ENCODE results near the gene SPEM1. TPM values are rescaled to one million over a fixed set of nuclear protein-coding genes. Genes with fewer than 3 reads are reported as not detected.

Gene SPEM1
- total RNA-seq, 1 donor, result not detected

DNA sequence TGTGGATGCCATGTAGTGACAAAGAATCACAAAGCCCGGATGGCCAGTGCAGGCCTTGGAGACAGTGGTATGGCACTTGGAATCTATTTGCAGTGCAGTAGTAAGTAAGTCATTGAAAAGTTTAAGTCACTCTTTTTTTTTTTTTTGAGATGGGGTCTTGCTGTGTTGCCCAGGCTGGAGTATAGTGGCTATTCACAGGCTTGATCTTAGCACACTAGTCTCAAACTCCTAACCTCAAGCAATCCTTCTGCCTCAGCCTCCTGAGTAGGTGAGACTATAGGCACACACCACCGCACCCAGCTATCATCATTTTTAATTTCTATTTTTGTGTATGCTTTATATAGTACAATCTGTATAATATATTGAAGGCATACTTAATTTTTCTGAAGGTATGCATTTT, 21.5 kb upstream of the SPEM1 start:
- TF ChIP-seq, protein P1, sequence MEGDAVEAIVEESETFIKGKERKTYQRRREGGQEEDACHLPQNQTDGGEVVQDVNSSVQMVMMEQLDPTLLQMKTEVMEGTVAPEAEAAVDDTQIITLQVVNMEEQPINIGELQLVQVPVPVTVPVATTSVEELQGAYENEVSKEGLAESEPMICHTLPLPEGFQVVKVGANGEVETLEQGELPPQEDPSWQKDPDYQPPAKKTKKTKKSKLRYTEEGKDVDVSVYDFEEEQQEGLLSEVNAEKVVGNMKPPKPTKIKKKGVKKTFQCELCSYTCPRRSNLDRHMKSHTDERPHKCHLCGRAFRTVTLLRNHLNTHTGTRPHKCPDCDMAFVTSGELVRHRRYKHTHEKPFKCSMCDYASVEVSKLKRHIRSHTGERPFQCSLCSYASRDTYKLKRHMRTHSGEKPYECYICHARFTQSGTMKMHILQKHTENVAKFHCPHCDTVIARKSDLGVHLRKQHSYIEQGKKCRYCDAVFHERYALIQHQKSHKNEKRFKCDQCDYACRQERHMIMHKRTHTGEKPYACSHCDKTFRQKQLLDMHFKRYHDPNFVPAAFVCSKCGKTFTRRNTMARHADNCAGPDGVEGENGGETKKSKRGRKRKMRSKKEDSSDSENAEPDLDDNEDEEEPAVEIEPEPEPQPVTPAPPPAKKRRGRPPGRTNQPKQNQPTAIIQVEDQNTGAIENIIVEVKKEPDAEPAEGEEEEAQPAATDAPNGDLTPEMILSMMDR (IDR thresholded peaks at IDR 0.05; ENCODE audit: insufficient read depth, low read length), result no peak
- H3K4me3 ChIP-seq (ENCODE audit: low read depth, low read length), result no peak overlapping the region
- DNase-seq (ENCODE audit: low read depth), result no peak

DNA sequence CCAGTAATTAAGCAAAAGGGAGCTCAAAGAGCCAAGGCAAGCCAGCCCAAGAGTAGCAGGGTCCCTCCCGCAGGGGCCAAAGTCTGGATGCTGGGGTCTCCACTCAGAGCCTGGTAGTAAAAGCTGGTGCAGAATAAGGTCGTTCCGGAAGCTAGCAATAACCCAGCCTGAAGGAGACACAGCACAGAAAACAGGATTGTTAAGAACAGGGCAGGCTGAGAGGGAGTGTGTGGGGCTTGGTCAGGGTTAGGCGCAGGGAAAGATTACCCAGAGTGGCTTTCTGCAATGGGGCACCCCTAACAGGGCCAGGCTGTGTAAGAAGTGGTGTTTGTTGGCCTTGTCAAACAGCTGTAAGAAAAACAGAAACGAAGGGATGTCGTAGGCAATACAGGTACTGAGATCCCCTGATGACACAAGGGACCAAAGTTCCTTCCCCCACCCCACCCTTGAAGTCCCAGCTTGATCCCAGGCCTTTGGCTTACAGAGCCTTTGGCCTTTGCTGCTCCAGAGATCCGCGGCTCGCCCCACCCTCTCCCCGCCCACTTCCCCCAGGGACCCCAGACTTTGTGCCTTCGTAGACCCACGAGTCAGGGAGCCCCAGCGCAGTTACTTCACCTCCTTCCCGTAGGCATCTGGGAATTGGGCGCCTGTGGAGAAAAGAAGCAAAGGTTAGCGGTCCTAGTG, 16.9 kb upstream of the SPEM1 start:
- peak overlapping the region; percentile 83 for H3K4me3 ChIP-seq (ENCODE audit: low read depth, low read length)
- TF ChIP-seq, protein P1 (IDR thresholded peaks at IDR 0.05; ENCODE audit: insufficient read depth, low read length), result no peak
- no peak for DNase-seq (ENCODE audit: low read depth)

- no peak for DNase-seq (ENCODE audit: low read depth)
- TF ChIP-seq, protein P1 (IDR thresholded peaks at IDR 0.05; ENCODE audit: insufficient read depth, low read length), result no peak
- H3K4me3 ChIP-seq (ENCODE audit: low read depth, low read length), result peak overlapping the region; percentile 83
Observed at GRCh38 chr17:7403727-7403976, 16.5 kb upstream of the SPEM1 start.

DNA sequence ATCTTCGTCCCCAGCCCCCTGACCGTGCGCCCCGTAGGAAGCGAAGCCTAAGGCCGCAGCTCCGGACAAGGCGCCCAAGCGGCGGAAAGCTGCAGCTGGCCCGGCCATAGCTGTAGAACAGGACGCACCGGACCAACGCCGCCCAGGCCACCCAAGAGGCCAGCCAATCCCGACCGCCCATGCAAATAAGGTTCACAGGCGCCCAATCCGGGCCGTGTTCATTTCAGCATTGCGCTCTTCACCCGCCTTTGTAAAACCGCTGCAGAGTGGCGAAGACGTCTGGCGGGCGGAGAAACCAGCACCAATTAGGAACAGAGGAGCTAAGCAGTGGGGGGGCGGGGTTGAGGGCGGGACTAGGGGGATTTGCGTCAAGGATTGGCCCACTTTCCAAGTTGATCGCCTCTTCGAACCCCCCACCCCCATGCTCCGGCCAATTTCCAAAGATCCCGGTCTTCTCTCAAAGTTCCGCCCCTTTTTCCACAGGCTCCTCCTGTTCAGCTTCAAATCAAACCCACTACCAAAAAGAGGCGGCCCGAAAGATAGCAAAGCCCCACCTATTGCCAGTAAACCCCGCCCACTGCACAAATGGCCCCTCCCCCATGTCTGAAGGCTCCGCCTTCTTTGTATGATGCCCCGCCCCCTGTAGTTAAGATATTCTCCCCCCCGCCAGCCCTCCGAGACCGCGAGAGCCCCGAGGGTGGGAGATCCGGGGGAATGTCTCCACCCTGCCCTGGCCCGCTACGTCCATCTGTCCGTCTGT, 16.0 kb upstream of the SPEM1 start, which contains the start of gene TMEM256:
TSS of gene TMEM256 (minus strand) at position 121 of the 760 bp plus-strand sequence. CDS start at position 108, 13 bp downstream.
- peak within 1 kb of the TSS; percentile 83 for H3K4me3 ChIP-seq (ENCODE audit: low read depth, low read length)
- TF ChIP-seq, protein P1 (IDR thresholded peaks at IDR 0.05; ENCODE audit: insufficient read depth, low read length), result peak; percentile 11
- DNase-seq (ENCODE audit: low read depth), result peak; percentile 99

DNA sequence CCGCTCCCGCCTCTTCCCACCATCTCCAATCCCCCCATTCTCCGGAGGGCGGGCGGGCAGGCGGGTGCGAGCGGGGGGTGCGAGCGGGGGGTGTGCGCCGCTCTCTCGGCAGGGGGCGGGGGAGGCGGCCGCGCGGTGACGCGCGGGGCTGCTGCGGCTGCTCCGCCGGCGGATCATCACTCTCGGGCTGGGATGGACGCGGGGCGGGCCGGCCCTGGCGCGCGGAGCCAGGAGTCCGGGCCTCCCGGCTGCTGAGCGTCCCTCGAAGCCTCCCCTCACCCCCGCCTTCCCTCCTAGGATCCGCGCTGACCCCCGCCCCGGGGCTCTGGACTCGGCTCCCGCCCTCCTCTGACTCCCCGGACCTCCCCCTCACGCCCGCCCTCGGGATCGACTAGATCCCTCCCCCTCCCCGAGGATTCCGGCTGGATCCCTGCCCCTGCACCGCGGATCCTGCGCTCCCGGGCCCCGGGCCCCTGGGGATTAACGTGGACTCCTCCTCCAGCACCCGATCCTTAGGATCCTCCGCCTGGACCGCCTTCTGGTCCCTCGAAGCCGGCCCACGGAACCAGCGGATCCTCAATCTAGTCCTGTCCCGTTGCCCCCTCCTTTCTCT, 15.3 kb upstream of the SPEM1 start:
- DNase-seq (ENCODE audit: low read depth), result peak; percentile 11
- TF ChIP-seq, protein P1 (IDR thresholded peaks at IDR 0.05; ENCODE audit: insufficient read depth, low read length), result no peak
- peak overlapping the region; percentile 80 for H3K4me3 ChIP-seq (ENCODE audit: low read depth, low read length)

- DNase-seq (ENCODE audit: low read depth), result peak; percentile 9
- H3K4me3 ChIP-seq (ENCODE audit: low read depth, low read length), result peak overlapping the region; percentile 80
- TF ChIP-seq, protein P1 (IDR thresholded peaks at IDR 0.05; ENCODE audit: insufficient read depth, low read length), result peak; percentile 0
Observed at GRCh38 chr17:7405350-7406234, 14.5 kb upstream of the SPEM1 start.
